Measurements from ENCODE around the gene ZBTB40.

Gene ZBTB40

DNA sequence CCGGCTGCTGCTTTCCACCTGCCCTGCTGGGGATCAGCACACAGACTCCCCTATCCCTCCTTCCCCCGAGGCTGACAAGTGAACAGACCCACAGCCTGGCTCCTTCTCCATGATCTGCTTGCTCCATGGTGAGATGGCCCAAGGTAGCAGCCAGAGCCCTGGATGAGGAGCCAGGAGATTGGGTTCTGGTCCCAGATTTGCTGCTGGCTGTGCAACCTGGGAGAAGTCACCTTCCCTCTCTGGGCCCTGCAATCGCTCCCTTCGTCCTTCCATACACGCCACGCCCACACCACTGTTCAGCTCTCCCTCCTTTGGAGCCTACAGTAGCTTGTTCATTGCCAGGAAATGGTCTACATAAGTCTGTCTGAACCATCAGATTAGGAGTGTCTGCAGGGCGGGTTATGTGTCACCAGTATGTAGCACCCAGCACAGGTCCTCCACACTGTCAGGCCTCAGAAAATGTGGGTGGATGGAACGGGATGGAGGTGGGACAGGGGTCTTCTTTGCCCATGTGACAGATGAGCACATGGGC is 102.4 kb downstream of the ZBTB40 start:
- no peak for DNase-seq (ENCODE audit: low read depth in 2 of 2, low spot score in 1 of 2)

DNA sequence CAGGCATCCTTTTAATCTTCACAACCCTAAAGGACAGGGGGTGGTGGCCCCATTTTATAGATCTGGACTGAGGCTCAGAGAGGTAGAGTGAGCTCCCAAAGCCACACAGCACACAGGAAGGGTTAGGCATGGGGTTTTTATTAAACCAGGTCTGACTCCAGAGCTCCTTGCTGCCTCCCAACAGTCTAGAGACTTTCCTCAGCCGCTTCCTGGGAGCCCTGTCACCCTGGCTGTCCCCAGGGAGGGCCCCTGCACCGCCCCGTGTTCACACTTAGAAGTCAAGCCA is 103.7 kb downstream of the ZBTB40 start:
- DNase-seq (ENCODE audit: low read depth in 2 of 2, low spot score in 1 of 2) = no peak

DNA sequence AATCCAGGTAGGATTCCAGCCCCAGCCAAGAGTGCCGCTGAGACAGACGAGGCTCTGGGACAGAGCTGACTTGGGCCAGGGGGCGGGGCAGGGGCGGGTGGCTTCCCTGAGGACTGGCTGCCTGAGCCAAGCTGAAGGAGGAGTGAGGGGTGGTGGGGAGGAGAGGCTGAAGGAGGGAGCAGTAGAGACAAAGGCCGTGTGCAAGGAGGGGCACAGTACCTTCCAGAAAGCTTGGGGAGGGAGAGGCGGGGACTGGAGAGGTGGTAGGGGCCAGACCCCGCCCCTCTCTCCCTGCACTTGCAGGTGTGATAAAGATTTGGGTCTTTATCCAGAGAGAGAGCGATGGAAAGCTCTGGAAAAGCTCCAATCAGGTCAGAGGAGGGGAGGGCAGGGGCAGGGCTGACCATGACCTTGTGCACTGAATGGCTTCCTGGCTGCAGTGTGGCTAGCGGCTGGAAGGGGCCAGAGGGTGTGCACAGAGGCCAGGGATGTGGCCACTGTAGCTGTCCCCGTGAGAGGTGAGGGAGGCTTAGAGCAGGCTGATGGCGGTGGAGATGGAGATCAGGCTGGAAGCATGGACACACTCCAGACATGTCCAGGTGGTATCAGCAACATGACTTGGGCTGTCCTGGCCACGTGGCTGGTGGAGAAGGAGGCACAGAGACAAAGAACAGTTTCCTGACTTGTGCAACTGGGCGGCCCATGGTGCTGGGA is 104.9 kb downstream of the ZBTB40 start:
- DNase-seq (ENCODE audit: low read depth in 2 of 2, low spot score in 1 of 2) = no peak

DNA sequence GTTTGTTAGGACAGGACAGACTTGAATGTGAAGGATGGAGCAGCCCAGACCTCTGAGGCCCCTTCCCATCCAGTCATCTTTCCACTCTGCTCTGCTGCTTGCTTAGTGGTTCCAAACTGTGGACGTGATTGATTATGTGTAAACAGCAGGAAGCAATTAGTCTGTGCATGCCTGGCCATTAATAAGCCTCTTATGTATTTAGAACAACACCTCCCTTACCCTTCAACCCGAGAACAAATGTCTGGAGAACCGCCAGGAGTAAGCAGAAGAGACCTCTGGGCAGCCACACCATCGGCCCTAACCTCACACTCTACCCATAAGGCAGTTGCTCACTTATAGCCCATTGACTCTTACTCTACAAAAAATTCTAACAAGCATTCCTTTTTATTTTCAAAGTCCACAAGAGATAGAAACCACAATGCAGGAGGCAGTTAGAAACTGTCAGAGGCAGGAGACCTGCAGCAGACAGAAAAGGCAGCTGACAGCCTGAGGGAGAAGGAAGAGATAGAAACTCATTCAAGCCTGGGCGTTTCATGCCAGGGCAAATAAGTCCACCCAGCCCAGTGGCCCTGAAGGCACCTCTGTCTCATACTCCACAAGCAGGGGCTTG is 105.8 kb downstream of the ZBTB40 start:
- DNase-seq (ENCODE audit: low read depth in 2 of 2, low spot score in 1 of 2) = no peak

DNA sequence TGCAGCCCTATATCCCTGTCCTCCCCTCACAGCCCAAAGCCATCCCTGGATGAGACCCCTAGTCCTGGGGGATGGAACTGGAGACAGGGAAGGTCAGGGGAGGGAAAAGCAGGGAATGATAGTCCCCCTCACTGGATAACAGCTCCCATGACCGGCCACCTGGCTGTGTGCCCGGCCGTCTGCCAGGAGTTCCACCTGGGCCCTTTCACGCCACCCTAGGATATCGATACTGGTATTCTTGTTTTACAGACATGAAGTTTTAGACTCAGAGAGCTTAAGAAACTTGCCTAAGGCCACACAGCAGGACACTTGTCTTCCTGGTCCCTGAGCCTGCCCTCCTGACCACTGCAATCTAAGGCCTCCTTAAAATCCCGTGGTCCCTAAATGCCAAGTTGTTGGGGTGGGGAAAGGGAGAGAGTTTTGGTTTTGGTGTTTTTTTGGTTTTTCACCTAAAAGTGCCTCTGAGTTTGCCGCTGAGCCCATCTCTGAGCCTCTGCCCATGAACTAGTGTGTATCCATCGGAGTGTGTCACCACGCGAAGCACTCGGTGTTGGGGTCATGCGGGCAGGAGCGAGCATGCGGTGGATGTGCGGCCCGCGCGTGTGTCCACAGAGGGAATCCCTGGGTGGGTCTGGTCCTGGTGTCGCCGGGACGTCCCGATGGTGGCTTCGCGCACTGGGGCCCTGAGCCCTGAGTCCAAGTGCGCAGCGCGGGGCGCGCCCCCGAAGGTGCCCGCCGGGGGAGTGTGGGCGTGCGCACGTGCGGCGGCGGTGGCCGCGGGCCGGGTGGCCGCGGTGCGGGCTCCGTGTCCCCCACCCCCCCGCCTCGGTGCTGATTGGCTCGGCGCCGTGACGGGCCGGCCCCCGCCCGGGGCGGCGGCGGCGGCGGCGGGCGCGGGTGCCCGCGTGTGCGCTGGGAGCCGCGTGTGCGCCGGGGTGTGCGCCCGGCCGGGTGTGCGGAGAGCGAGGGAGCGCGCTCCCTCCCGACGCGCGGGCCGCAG is 111.2 kb downstream of the ZBTB40 start, which contains the start of gene EPHA8:
Gene EPHA8, plus strand, starts transcription at position 906 of the 1,000 bp plus-strand sequence. CDS start 147 bp downstream, outside the sequence.
- DNase-seq (ENCODE audit: low read depth in 2 of 2, low spot score in 1 of 2) = no peak

DNA sequence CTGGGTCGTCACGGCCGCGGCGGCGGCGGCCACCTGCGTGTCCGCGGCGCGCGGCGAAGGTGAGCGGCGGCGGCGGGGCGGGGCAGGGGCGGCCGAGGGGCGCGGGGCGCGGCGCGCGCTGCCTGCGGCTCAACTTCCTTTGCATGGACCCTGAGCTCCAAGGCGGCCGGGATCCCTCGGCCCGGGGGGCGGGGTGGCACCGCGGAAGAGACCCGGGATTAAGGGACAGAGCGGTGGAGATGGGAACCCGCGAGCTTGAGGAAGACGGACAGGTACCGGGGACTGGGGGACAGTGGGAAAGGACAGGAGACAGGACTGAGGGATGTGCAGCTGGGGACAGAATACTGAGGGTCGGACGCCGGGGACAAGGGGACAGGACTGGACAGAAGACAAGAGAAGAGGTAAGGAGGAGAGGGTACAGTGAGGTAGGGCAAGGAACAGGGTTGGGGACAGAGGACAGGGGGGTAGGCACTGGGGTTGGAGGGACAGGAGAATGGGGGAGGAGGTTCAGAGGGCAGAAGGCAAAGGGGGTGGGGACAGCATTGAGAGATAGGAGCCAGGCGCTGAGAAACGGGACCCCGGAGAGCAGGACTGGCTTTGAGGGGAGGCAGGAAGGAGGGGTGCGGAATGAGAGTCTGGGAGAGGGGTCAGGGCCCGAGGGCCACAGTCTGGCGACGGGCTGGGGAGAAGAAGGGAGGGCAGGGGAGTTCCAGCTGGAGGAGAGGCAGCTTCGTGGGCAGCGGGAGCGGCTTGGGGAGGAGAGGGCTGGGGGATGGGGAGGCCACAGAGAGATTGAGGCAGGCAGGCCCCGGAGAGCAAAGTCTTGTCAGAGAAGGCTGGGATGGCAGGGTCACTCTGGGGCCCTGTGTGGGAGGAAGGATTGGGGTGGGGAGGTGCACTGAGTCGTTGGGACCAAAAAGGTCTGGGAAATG is 112.3 kb downstream of the ZBTB40 start:
- no peak for DNase-seq (ENCODE audit: low read depth in 2 of 2, low spot score in 1 of 2)

DNA sequence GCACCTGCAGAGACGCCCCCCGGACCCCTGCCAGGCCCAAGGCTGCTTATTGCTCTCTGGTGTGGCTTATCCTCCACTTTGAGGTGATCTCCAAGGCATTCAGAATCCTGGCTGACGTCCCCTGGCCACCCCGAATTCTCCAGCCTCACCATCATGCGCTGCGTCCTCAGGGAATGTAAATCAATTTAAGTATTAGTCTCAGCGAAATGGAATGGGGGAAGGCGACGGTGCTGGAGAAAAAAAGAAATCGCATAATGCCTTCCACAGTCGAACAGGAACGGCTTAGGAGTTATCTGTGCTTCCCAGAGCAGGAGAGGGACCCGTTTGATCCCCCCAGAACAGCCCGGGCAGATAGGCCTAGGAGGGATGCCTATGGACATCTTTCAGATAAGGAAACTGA is 114.5 kb downstream of the ZBTB40 start:
- DNase-seq (ENCODE audit: low read depth in 2 of 2, low spot score in 1 of 2) = no peak

DNA sequence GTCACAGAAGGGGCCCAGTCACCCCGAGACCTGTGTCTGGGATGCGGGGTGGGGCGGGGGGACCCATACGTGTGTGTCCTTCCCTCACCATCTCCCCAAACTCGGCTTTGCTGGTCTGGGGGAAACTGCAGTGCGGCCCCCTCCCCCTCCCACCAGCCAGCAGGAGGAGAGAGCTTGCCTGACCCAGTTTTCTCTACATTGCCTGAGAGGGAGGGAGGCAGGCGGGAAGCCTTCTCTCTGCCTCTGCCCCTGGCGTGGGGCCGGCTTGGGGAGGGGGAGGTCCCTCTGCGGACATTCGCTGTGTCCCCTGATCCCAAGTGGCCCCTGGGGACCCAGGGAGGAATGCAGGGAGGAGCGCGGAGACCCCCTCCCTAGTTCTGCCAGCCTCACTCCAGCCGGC is 115.5 kb downstream of the ZBTB40 start:
- no peak for DNase-seq (ENCODE audit: low read depth in 2 of 2, low spot score in 1 of 2)

DNA sequence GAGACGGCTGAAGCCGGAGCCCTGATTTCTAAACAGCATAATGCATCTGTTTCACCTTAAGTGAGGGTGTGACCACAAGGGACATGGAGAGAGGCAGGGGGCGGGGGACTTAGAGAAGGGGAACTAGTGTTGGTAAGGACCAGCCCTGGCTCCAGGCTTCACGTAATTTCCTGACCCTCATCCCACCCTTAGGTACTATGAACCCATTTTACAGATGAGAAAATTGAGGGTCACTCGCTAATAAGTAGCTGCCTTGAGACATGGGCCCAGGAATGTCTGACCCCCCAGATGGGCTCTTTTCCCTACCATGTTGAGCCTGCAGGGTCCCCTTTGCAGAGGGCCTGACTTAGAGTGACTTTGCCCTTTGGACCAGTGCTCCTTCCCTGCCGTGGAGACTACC is 116.3 kb downstream of the ZBTB40 start:
- no peak for DNase-seq (ENCODE audit: low read depth in 2 of 2, low spot score in 1 of 2)

DNA sequence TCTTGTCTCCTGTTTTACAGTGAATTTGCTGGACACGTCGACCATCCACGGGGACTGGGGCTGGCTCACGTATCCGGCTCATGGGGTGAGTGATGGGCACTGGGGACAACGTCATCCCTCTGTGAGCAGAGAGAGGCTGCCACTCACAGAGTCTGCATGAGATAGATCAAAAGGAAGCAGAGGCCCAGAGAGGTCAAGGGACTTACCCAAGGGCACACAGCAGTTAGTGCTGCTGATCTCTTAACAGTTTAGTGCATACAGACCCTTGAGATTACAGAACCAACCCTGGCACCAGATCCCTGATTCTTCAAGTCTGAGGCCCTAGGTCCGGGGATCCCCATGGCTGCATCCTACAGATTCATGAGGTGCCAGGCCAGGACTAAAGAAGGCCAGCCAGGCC is 117.6 kb downstream of the ZBTB40 start:
- no peak for DNase-seq (ENCODE audit: low read depth in 2 of 2, low spot score in 1 of 2)

DNA sequence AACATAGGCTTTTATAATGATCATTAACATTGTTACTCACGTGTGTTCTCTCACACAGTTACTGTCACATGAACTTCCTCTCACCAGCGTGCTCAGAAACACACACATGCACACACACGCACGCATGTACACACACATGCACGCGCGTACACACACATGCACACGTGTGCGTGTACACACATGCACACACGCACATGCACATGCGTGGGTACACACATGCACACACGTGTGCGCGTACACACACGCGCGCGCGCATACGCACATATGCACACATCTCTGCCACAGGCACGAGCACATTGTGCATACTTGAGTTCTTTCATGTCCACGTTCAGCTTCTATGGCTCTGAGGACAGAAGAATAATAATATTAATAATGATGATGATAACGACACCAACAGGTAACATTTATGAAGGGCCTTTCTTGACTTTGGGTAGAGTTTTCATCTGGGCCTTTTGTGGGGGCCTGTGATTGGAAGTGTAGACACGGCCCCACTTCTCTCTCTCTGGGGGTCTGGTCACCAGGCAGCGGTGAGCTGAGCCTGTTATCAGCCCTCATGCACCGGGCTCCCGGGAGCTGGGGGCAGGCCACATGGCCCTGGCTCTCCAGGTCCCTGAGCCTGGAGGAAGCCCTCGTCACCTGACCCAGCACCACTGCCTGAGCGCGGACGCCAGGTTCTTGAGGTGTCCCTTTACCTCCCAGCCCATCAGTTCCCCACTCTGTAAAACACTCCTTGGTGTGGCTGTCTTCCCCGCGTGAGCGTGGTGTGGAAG is 118.7 kb downstream of the ZBTB40 start:
- no peak for DNase-seq (ENCODE audit: low read depth in 2 of 2, low spot score in 1 of 2)

DNA sequence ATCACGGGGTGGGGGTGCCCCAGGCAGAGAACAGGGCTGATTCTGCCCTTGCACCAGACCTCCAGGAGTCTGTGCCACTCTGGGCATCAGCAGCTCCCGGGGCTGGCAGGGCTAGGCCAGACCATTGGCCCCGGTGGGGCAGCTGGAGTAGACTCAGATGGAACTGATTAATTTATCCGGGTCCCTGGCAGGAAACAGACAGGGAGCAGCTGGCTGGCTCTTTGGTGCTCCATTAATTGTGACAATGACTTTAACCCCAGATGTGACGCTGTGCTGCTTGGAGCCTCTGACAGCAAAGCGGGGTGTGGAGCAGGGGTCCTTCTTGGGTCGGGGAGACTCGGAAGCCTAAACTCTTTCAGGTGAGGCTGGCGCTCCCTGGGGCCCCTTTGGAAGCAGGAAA is 121.2 kb downstream of the ZBTB40 start:
- DNase-seq (ENCODE audit: low read depth in 2 of 2, low spot score in 1 of 2) = no peak

DNA sequence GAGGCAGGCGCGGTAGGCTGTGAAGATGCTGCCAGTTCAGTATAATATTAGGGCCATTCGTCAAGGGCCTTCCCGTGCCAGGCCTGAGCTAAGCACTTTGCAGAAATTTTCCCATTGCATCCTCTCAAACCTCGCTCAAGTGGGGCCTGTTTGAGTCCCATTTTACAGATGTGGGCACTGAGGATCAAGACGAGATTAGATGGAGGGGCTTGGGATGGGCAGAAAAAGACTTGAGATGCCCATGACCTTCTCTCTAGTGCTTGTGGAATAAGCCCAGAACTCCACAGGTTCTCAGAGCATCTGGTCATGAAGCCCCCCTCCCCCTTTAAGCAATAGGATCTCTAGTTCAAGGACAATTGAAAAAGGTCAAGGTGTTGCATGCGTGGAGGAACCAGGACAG is 121.6 kb downstream of the ZBTB40 start:
- no peak for DNase-seq (ENCODE audit: low read depth in 2 of 2, low spot score in 1 of 2)

DNA sequence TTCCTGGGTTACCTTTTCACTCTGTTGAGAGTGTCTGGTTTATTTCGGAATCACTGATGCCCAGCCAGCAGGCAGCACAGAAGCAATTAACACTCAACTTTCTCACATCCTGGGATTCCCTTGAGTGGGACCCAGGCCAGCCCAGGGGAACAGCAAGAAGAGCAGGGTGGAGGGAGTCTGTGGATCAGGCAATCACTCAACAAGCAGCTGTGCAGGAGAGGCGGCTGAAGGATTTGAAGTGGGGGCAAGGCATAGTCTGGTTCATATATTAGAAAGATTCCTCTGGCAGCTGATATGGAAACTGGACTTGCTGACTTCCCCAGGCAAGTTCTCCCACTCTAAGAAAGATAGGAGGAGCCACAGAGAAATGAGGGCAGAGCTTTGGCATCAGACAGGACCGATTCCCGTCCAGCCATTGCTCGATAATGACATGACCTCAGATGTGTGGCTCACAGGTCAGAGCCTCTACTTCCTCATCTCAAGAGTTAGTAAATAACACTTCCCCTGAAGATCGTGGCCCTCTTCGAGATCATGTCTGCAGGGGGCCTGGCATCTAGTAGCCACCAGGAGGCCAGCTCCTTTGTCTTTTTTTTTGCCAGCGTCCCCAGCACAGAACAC is 124.0 kb downstream of the ZBTB40 start:
- DNase-seq (ENCODE audit: low read depth in 2 of 2, low spot score in 1 of 2) = no peak

DNA sequence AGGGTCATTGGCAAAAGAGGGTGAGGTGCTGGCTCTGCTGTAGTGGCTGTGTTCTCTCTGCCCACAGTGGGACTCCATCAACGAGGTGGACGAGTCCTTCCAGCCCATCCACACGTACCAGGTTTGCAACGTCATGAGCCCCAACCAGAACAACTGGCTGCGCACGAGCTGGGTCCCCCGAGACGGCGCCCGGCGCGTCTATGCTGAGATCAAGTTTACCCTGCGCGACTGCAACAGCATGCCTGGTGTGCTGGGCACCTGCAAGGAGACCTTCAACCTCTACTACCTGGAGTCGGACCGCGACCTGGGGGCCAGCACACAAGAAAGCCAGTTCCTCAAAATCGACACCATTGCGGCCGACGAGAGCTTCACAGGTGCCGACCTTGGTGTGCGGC is 124.5 kb downstream of the ZBTB40 start:
- no peak for DNase-seq (ENCODE audit: low read depth in 2 of 2, low spot score in 1 of 2)

DNA sequence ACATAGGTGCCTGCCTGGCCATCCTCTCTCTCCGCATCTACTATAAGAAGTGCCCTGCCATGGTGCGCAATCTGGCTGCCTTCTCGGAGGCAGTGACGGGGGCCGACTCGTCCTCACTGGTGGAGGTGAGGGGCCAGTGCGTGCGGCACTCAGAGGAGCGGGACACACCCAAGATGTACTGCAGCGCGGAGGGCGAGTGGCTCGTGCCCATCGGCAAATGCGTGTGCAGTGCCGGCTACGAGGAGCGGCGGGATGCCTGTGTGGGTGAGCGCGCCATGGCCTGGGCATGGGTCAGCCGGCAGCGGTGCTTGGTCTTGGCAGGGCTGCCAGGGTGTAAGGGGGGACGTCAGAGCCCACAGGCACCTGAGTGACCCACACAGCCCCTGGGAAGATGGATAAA is 125.0 kb downstream of the ZBTB40 start:
- no peak for DNase-seq (ENCODE audit: low read depth in 2 of 2, low spot score in 1 of 2)

DNA sequence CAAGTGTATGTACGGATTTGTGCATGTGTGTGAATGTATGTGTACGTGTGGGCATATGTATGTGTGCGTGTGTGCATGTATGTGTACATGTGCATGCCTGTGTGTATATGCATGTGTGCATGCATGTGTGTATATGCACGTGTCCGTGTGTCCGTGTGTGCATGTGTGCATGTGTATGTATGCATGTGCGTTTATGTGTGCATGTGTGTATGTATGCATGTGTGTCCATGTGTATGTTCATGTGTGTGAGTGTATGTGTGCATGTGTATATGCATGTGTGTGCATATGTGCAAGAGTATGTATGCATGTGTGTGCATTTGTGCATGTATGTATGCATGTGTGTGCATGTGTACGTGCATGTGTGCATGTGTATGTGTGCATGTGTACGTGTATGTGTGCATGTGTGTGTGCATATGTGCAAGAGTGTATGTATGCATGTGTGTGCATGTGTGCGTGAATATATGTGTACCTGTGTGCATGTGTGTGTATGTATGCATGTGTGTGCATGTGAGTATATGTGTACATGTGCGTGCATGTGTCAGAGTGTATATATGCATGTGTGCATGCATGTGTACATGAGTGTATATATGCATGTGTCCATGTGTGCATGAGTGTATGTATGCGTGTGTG is 127.2 kb downstream of the ZBTB40 start:
- no peak for DNase-seq (ENCODE audit: low read depth in 2 of 2, low spot score in 1 of 2)

DNA sequence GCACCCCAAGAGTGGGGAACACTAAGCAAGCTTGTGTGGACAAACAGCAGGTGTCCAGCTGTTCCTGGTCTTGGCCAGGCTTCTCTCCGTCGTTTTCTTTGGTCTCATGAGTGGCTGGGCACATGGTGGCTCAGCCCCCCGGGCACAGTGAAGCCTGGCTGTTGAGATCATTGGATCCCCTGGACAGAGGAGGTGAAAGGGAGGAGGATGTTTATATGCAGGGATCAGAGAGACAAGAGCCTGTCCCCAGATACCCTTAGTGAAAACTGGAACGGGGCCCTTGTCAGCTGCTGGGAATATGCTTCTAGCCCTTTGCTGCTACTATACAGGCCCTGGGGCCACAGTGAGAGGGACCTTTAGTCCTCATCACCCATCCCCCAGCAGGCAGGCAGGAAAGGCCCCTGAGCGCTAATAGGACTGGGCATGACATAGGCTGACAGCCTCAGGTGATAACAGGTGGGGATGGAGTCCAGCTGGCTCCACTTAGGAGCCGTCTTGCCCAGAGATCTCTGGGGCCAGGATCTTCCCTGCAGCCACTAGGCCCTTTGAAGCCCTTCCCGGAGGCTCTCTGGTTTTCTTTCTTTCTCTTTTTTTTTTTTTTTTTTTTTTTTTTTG is 128.0 kb downstream of the ZBTB40 start:
- no peak for DNase-seq (ENCODE audit: low read depth in 2 of 2, low spot score in 1 of 2)
